HCT116 (cell line): ENCODE results near the gene TGM6. TPM values are rescaled to one million over a fixed set of nuclear protein-coding genes. Genes with fewer than 3 reads are reported as not detected.

ENCODE experiments used
- ATAC-seq: fragments of 200-7000 bp; cut with Tn5 transposase; 2 replicates; pipeline ENCODE4 v1.9.1; 2020; ENCODE audit warnings: mild to moderate bottlenecking, moderate library complexity
- BruUV-seq: library from RNA; stranded (reverse); fragments of 400-500 nt; replicated peaks from 2 replicates; lab custom pipeline; 2021; lab: Mats Ljungman, UMichigan
- CTCF ChIA-PET: fragments of 300-600 bp; sonication (Branson Sonifier 250); formaldehyde crosslinking; loops from one replicate; lab custom pipeline; 2021; ENCODE audit warnings: antibody characterized with exemption; lab: Charles Lee
- POLR2A ChIA-PET: fragments of 300-600, 350-600 bp; sonication (Branson Sonifier 250); formaldehyde crosslinking; loops from one replicate; lab custom pipeline; 2021; ENCODE audit warnings: antibody characterized with exemption; lab: Charles Lee
- RAD21 ChIA-PET, 2 experiments: fragments of 300-600 bp; sonication (Branson Sonifier 250); formaldehyde crosslinking; loops; one replicate each; lab custom pipeline; 2023; ENCODE audit warnings: low total read pairs in 2 of 2; ENCODE audit not compliant: uncharacterized antibody in 2 of 2, unreplicated experiment in 2 of 2, low non-redundant PET in 1 of 2; lab: Charles Lee
- DNase-seq: peaks from one replicate; pipeline ENCODE4 v3.0.0-alpha.2; 2010; ENCODE audit warnings: low read depth, low spot score
- H2AFZ ChIP-seq: fragments of 200-600 bp; shearing (Covaris generic), sonication (generic); 2 replicates; pipeline ENCODE4 v1.6.1; 2017; ENCODE audit warnings: low read depth, mixed run types, mixed read lengths, antibody characterized with exemption, low read length; ENCODE audit not compliant: poor library complexity, severe bottlenecking
- H3K27ac ChIP-seq: 2 replicates; pipeline ENCODE4 v1.5.1; 2012; ENCODE audit warnings: low read depth, low read length
- H3K27me3 ChIP-seq: fragments of 200-600 bp; sonication (generic); 2 replicates; pipeline ENCODE4 v1.6.1; 2016; ENCODE audit warnings: mixed run types, low read length, mixed read lengths; ENCODE audit not compliant: insufficient read depth
- H3K36me3 ChIP-seq, 2 experiments: fragments of 200-500 bp in 1 of 2; fragments of 200-600 bp in 1 of 2; sonication (Bioruptor generic) in 1 of 2; sonication (generic) in 1 of 2; 2 replicates each; pipeline versions ENCODE4 v1.5.1 to v1.6.1; 2014 to 2016; ENCODE audit warnings: low read length in 2 of 2, inconsistent platforms in 1 of 2, mixed read lengths in 1 of 2, mixed run types in 1 of 2; ENCODE audit not compliant: insufficient read depth in 2 of 2, control insufficient read depth in 1 of 2
- H3K4me1 ChIP-seq, 2 experiments: fragments of 200-600 bp in 1 of 2; sonication (generic) in 1 of 2; 2 replicates each; pipeline versions ENCODE4 v1.5.1 to v1.6.1; 2012 to 2017; ENCODE audit warnings: low read length in 2 of 2, inconsistent platforms in 1 of 2, mild to moderate bottlenecking in 1 of 2, mixed read lengths in 1 of 2, mixed run types in 1 of 2, moderate library complexity in 1 of 2; ENCODE audit not compliant: insufficient read depth in 2 of 2, control insufficient read depth in 1 of 2
- H3K4me2 ChIP-seq: fragments of 200-600 bp; sonication (generic); 2 replicates; pipeline ENCODE4 v1.6.1; 2017; ENCODE audit warnings: mixed run types, low read length, mixed read lengths
- H3K4me3 ChIP-seq, 2 experiments: fragments of 200-600 bp in 1 of 2; sonication (generic) in 1 of 2; replicated peaks in 1 of 2; 2 replicates each; pipeline ENCODE4 v1.5.1; 2011 to 2016; ENCODE audit warnings: low read length in 2 of 2, control low read depth in 1 of 2, low read depth in 1 of 2, mild to moderate bottlenecking in 1 of 2, mixed read lengths in 1 of 2, mixed run types in 1 of 2
- H3K79me2 ChIP-seq: fragments of 200-600 bp; sonication (generic); 2 replicates; pipeline ENCODE4 v1.6.1; 2017; ENCODE audit warnings: mild to moderate bottlenecking, mixed run types, low read length, moderate library complexity, mixed read lengths; ENCODE audit not compliant: insufficient read depth
- H3K9ac ChIP-seq: fragments of 200-600 bp; sonication (generic); 2 replicates; pipeline ENCODE4 v1.6.1; 2016; ENCODE audit warnings: low read length, mixed read lengths
- H3K9me2 ChIP-seq: fragments of 200-600 bp; sonication (generic), shearing (Covaris generic); 2 replicates; pipeline ENCODE4 v1.6.1; 2017; ENCODE audit warnings: mixed run types, mild to moderate bottlenecking, moderate library complexity; ENCODE audit not compliant: insufficient read depth
- H3K9me3 ChIP-seq, 2 experiments: fragments of 200-500 bp in 1 of 2; fragments of 200-600 bp in 1 of 2; sonication (Bioruptor generic) in 1 of 2; sonication (generic) in 1 of 2; 2 replicates each; pipeline ENCODE4 v1.6.1; 2014 to 2017; ENCODE audit warnings: low read length in 2 of 2, mixed read lengths in 2 of 2, inconsistent platforms in 1 of 2, low read depth in 1 of 2, mild to moderate bottlenecking in 1 of 2, mixed run types in 1 of 2, moderate library complexity in 1 of 2; ENCODE audit not compliant: control insufficient read depth in 1 of 2, insufficient read depth in 1 of 2
- H4K20me1 ChIP-seq: fragments of 200-600 bp; sonication (generic), shearing (Covaris generic); 2 replicates; pipeline ENCODE4 v1.6.1; 2017; ENCODE audit warnings: mixed run types, mild to moderate bottlenecking, moderate library complexity; ENCODE audit not compliant: insufficient read depth
- EGR1 ChIP-seq: IDR thresholded peaks from 2 replicates; pipeline ENCODE4 v1.6.1; 2012; ENCODE audit warnings: low read depth
- EZH2phosphoT487 ChIP-seq: fragments of 200-600 bp; IDR thresholded peaks from 2 replicates; pipeline ENCODE4 v1.6.1; 2018; ENCODE audit warnings: antibody characterized with exemption, borderline replicate concordance
- SP1 ChIP-seq: IDR thresholded peaks from 2 replicates; pipeline ENCODE4 v1.6.1; 2012; ENCODE audit warnings: low read depth
- YY1 ChIP-seq: IDR thresholded peaks from 2 replicates; pipeline ENCODE4 v1.6.1; 2011; ENCODE audit warnings: low read length, low read depth, moderate library complexity, mild to moderate bottlenecking; ENCODE audit not compliant: insufficient replicate concordance; ENCODE audit errors: extremely low read depth
- ZFX ChIP-seq: fragments of 450-650 bp; IDR thresholded peaks from 2 replicates; pipeline ENCODE4 v1.6.1; 2017
- ZNF274 ChIP-seq: fragments of 200-500 bp; sonication (Bioruptor generic); IDR thresholded peaks from 2 replicates; pipeline ENCODE4 v1.6.1; 2014; ENCODE audit warnings: mild to moderate bottlenecking, low read depth, low read length, inconsistent platforms
- intact Hi-C: fragments of 100-400 bp; cut with micrococcal nuclease; formaldehyde crosslinking; loops from 2 replicates; pipeline ENCODE4 v1.10.0; 2022
- total RNA-seq: library from RNA; stranded (reverse); gene quantifications from one replicate; pipeline ENCODE4 v1.2.1, GENCODE V29; 2021; ENCODE audit not compliant: unreplicated experiment
- TF ChIP-seq, protein P1 (sequence below): IDR thresholded peaks from 2 replicates; pipeline ENCODE4 v1.6.1; 2012; ENCODE audit warnings: low read depth

Gene TGM6
- total RNA-seq, 1 experiment from 2014 or later, result not detected

DNA sequence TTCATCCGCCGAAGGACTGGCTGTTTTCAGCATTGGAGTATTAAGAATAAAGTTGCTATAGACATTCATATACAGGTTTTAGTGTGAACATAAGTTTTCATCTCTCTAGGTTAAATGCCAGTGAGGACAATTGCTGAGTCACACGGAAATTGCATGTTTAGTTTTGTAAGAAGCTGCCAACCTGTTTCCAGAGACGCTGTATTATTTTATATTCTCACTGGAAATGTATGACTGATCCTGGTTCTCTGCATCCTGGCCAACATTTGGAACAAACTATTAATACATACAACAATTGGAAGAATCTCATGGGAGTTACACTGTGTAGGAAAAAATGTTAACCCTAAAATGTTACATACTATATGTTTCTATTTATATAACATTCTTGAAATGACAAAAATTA is 16.7 kb upstream of the TGM6 start:
- Histone ChIP-seq H3K79me2 (no peaks in the 10 kb centered on the region), H3K27me3 (no peaks in the 10 kb centered on the region), H3K9ac (no peak overlapping the region), H3K4me1 (no peaks in the 10 kb centered on the region), H3K9me3 (peaks cover 3 to 7% of the 10 kb centered on the region in 2 experiments; a peak in 1 of 4 replicates), H3K9me2 (no peaks in the 10 kb centered on the region), H3K36me3 (no peaks in the 10 kb centered on the region), H3K4me3 (no peak overlapping the region), H3K27ac (no peak overlapping the region), H4K20me1 (no peaks in the 10 kb centered on the region), H2AFZ (no peak overlapping the region)
- POLR2A ChIA-PET, result no interaction called here
- CTCF ChIA-PET, result no interaction called here
- no peak for ATAC-seq
- RAD21 ChIA-PET, result no interaction called here
- intact Hi-C loops, result no loop called here
- no peak for TF ChIP-seq ZFX
- TF ChIP-seq EZH2phosphoT487, result no peak
- TF ChIP-seq SP1, result no peak
- TF ChIP-seq, protein P1, sequence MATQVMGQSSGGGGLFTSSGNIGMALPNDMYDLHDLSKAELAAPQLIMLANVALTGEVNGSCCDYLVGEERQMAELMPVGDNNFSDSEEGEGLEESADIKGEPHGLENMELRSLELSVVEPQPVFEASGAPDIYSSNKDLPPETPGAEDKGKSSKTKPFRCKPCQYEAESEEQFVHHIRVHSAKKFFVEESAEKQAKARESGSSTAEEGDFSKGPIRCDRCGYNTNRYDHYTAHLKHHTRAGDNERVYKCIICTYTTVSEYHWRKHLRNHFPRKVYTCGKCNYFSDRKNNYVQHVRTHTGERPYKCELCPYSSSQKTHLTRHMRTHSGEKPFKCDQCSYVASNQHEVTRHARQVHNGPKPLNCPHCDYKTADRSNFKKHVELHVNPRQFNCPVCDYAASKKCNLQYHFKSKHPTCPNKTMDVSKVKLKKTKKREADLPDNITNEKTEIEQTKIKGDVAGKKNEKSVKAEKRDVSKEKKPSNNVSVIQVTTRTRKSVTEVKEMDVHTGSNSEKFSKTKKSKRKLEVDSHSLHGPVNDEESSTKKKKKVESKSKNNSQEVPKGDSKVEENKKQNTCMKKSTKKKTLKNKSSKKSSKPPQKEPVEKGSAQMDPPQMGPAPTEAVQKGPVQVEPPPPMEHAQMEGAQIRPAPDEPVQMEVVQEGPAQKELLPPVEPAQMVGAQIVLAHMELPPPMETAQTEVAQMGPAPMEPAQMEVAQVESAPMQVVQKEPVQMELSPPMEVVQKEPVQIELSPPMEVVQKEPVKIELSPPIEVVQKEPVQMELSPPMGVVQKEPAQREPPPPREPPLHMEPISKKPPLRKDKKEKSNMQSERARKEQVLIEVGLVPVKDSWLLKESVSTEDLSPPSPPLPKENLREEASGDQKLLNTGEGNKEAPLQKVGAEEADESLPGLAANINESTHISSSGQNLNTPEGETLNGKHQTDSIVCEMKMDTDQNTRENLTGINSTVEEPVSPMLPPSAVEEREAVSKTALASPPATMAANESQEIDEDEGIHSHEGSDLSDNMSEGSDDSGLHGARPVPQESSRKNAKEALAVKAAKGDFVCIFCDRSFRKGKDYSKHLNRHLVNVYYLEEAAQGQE, result no peak
- TF ChIP-seq EGR1, result no peak
- TF ChIP-seq YY1, result no peak
- TF ChIP-seq ZNF274, result no peak
- TF ChIP-seq, all 23 proteins: peak for 0
- no TSS peak for BruUV-seq
- H3K4me2 ChIP-seq, result no peak overlapping the region
- no peak for DNase-seq
